Transverse colon (tissue), 4 donors: Measurements from ENCODE around the gene UROD.

Experiments used
- CTCF ChIP-seq, 5 experiments: fragments of 200-600 bp in 3 of 5; fragments of 450-650 bp in 2 of 5; sonication (generic) in 3 of 5; IDR thresholded peaks; 1 replicate in 2 of 5; 2 replicates in 3 of 5; pipeline ENCODE4 v1.5.1; 2016 to 2017; ENCODE audit warnings: antibody characterized with exemption in 5 of 5, inconsistent platforms in 3 of 5, mild to moderate bottlenecking in 2 of 5, moderate library complexity in 1 of 5
- POLR2A ChIP-seq: fragments of 450-650 bp; IDR thresholded peaks from one replicate; pipeline ENCODE4 v1.6.1; 2016; ENCODE audit warnings: antibody characterized with exemption, mild to moderate bottlenecking, moderate library complexity
- POLR2AphosphoS5 ChIP-seq, 3 donors: sonication (generic); formaldehyde crosslinking; IDR thresholded peaks; one replicate each; pipeline ENCODE4 v1.6.1; 2016; ENCODE audit warnings: antibody characterized with exemption in 3 of 3

GRCh38 chr1:44964396-44964795 is 47.7 kb upstream of the UROD start:
- no peak for TF ChIP-seq CTCF (IDR thresholded peaks at IDR 0.05)
- TF ChIP-seq POLR2A, result no peak
- TF ChIP-seq POLR2AphosphoS5 (IDR thresholded peaks at IDR 0.05), result no peak
